HG03025 (cell line): ENCODE measurements around the gene MMP2.

ENCODE experiments used
- ATAC-seq: cut with Tn5 transposase; IDR thresholded peaks from one replicate; pipeline ENCODE4 v1.9.1; 2021; ENCODE audit warnings: mild to moderate bottlenecking, moderate library complexity; ENCODE audit not compliant: unreplicated experiment, low FRiP score

Gene MMP2

DNA sequence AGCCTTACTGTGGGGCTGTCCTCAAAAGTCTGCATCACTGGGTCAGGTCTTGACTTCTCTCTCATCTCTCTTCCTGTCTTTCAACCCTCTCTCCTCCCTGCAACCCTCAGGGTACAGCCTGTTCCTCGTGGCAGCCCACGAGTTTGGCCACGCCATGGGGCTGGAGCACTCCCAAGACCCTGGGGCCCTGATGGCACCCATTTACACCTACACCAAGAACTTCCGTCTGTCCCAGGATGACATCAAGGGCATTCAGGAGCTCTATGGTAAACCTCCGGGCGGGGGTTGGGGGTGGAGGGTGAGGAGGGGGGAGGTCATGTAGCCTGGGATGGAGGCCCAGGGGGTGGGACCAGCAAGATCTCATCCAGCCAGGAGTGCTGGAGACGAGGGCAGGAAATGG, 12.7 kb downstream of the MMP2 start:
- ATAC-seq = no peak

DNA sequence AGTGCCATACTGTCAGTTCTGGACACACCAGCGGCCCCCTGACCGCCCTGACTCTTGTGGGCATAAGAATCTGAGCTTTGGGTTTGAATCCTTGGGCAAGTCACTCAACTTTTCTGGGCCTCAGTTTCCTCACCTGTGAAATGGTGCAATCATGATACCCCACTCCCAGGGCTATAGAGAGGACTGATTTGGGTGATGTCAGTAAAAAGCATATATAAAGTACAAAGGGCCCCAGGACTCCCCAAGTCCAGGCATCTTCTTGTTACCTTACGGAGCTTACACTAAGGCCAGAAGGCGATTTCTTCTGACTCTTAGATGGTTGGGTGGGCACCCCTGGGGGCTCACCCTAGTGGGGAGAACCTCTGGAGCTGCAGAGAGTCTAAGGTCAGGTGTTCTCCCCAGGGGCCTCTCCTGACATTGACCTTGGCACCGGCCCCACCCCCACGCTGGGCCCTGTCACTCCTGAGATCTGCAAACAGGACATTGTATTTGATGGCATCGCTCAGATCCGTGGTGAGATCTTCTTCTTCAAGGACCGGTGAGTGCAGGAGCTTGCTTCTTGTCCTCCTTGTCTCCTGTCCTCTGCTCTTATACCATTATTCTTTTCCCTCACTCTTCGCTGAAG, 13.9 kb downstream of the MMP2 start:
- no peak for ATAC-seq

DNA sequence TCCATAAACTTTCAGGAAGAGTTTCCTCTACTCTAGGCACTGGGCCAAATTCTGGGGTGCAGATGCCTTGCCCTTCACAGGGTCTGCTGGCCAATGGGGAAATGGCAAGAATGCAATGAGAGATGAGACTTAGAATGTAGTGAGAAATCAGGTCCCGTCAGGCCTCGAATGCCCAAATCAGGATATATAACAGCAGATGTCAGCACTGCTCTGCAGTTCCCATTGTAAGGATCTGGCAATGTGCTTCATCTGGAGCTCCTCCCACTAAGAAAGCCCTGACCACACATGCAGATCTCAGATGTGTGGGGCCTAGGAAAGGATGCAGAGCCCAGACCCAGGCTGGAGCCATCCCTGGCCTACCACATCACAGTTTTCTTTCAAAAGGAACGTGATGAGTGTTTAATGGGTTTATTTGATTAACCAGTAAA, 16.0 kb downstream of the MMP2 start:
- ATAC-seq = no peak

DNA sequence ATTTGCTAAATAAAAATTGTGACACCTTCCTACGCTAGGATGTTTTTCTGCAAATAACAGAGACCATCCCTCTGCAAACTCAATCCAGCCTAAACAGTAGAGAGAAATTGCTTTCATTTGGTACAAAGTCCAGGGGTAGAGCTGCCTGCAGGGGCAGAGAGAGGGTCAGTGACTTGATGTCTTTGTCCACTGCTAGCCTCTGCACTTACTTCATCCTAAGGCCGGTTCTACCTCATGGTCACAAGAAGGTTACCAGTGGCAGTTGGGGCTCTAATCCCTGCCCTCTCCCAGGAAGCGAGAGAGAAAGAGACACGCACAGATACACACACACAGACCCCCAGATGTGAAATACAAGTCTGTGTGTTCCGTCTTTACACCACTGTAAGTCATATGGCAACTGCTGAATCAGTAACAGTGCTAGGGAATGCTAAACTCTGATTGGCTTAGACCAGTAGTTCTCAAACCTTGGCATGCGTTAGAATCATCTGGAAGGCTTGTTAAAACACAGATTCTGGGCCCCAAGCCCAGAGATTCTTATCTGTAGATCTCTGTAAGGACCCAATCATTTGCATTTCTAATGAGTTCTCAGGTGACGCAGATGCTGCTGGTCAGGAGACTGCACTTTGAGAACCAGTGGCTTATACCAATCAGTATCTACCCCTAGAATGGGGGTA, 16.8 kb downstream of the MMP2 start:
- no peak for ATAC-seq

DNA sequence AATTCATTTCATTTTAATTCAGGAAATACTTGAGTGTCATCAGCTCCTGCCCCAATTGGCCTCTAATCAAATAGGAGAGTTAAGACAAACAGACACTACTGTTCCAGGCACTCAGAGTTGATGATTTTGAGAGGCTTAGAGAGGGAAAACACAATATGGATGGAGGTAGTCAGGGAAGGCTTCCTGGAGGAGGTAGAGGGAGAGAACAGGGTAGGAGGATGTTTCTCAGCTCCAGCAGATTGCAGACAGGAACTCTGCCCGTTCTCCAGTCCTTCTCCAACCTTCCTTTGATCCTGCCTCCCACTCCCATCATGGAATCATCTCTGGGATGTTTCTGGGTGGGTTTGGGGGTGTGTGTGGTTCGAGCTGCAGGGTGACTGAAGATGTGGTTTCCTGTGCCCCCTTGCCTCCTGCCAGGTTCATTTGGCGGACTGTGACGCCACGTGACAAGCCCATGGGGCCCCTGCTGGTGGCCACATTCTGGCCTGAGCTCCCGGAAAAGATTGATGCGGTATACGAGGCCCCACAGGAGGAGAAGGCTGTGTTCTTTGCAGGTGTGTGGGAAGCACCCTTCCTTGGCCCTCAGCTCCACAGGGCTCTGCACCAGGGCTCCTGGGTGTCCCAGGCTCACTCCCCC, 17.6 kb downstream of the MMP2 start:
- no peak for ATAC-seq

DNA sequence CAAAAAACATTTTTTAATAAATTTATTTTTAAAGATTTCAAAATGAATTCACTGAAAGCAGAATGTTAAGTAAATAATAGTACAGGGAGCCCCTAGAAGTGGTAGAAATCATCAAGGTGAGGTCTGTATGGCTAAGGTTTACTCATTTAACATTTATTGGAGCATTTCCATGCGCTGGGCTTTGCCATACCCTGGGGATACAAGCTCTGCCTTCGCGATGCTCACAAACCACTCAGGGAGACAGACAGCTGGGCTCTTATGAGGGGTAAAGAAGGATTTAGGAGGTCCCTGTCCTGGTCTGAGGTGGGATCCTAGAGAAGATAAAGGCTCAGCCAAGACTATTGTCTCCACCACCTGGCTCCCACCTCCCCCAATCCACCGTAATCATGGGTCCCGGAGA, 18.6 kb downstream of the MMP2 start:
- ATAC-seq = no peak

DNA sequence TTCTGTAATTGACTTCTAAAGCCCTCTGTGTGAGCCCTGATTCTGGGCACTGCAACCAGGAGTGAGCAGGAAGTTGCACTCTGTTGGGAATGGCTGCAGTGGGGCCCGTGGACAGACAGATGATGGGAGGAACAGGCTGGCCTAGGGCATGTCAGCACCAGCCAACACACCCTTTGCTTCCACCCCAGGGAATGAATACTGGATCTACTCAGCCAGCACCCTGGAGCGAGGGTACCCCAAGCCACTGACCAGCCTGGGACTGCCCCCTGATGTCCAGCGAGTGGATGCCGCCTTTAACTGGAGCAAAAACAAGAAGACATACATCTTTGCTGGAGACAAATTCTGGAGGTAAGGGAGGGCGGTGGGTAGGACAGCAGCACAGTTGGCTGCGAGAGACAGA, 19.1 kb downstream of the MMP2 start:
- ATAC-seq = no peak

DNA sequence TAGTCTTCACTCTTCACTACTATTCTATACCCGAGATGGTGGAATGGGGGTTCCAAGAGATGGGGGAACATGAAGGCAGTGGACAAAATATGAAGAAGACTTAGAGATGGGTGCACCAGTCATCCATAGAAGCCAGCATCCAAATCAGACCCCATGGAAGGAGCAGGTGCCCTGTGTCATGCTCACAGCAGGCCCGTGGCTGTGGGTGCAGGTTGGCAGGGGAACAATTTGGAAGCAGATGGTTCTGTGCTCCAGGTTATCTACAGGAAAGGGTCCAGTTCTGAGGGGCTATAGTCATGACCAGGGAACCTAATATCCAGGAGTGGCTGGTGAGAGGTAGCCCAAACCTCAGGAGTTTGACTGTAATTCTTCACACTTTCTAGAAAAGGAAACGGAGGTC, 20.3 kb downstream of the MMP2 start:
- ATAC-seq = no peak

DNA sequence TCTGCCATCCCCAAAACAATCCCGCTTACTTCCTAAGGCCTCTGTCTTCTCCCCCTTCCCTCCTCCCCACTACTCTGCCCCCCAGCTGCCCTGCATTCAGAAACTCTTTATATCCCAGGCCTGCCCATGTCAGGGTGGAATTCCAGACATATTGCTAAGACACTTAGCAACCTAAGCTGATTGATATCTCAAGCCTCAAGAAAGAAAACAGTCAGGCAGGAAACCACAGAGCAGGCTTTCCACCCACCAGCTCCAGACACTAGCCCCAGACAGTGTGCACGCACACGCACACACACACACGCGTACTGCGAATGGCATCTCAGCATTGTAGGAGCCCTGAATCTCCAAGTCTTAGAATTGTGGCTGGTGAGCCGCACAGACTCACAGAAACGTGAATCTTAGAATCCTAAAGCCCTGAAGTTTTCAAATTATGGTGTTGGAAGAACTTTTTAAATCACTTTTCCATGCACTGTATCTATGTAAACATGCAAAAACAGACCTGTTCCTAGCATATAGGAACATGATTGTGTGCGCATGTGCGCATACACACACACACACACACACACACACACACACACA, 21.0 kb downstream of the MMP2 start:
- no peak for ATAC-seq

DNA sequence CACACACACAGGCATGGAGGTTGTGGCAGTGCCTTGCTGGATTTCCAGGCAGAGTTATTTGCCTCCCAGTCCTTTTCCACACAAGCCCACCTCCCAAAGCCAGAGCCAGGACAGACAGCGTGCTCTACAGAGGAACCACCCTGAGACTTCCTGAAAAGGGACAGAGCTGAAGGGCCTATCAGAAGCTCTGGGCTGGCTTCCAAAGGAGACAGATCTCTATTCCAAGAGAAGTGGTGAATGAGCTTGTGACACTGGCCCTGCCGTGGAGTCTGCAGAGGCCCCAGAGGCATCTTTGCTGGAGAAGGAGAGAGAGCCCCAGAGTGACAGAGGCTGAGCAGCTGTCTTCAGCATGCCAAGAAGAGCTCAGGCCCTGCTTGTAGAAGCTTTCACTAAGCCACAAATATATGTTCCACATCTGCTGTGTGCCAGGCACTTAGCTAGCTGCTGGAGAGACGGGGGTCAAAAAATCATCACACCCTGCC, 21.6 kb downstream of the MMP2 start:
- ATAC-seq = no peak

DNA sequence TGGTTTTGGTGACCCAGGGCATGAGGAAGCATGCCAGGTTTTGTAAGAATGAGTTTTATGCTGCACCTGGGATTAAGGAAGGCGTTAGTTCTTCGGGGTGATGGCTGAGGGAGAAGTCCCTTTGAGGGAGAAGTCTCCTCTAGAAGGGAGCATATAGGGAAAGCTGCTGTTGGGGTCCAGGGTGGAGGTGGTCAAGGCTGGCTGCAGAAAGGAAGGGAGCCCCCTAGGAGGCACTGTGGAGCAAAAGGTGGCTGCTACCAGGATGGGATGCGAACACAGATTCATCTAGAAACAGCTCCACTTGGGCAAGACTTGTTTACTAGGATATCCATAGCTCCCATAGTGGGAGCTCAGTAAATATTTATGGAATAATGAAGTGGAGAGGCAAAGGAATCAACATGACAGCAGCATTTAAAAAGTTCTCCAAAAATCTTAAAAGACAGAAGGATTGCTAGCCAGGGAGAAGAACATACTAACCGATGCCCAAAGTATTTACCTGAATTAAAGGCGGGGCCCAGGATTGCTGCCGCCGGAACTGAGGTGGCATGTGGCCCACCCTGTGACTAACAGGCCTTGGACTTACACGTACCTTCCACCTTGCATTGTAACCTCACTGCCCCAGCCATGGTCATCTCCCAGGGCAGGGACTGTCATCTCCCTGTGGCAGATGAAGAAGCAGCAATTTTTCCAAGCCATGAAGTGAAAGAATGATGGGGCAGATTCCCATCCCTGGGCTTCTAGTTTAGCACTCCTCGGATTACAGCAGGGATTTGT, 22.7 kb downstream of the MMP2 start:
- no peak for ATAC-seq

DNA sequence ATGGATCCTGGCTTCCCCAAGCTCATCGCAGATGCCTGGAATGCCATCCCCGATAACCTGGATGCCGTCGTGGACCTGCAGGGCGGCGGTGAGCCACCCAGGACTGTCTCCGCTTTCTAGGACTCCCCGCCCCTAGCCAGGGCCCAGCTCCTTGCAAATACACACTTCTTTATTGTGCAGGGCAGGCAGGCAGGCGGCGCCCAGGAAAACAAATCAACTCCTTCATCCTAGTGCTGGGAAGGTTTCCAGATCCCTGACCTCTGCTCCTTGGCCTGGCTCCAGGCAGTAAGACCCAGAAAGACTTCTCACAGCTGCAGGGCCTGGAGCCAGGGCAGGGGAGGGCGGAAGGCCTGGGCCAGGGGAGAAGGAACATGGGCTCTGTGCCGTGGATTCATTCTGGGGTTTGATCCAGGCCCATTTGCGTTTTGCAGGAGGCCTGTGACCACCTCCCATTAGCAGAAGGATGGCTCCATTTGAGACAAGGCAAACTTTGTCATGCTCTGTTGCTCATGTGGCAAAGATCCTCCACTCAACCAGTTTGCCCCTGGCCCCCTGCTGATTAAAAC, 23.9 kb downstream of the MMP2 start:
- ATAC-seq = no peak

DNA sequence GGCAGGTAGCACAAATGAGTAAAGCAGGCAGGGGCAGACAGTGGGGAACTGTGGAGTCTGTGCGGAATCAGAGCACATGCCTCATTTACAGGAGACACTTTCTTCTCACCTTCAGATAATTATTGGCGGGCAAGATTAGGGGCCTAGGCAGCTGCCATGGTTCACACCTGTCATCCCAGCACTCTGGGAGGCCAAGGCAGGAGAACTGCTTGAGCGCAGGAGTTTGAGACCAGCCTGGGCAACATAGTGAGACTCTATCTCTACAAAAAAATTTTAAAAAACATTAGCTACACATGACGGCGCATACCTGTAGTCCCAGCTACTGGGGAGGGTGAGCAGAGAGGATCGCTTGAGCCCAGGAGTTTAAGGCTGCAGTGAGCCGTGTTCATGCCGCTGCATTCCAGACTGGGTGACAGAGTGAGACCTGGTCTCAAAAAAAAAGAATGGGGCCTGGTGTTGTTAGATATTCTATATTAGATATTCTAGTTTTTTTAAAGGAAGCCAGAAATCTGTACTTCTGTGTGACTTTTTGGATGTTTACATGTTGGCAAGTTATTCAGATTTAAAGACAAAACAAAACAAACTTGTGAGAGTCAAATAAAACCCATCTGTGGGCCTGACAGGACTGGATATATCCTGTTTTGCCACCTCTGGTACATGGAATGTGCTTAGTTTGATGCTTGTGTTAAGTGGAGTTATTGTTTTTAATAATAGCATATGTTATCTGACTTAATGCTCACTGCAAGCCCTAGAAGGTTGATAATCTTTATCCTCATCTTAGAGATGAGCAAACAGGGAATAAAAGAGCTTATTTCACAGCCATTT, 24.9 kb downstream of the MMP2 start:
- ATAC-seq = no peak

DNA sequence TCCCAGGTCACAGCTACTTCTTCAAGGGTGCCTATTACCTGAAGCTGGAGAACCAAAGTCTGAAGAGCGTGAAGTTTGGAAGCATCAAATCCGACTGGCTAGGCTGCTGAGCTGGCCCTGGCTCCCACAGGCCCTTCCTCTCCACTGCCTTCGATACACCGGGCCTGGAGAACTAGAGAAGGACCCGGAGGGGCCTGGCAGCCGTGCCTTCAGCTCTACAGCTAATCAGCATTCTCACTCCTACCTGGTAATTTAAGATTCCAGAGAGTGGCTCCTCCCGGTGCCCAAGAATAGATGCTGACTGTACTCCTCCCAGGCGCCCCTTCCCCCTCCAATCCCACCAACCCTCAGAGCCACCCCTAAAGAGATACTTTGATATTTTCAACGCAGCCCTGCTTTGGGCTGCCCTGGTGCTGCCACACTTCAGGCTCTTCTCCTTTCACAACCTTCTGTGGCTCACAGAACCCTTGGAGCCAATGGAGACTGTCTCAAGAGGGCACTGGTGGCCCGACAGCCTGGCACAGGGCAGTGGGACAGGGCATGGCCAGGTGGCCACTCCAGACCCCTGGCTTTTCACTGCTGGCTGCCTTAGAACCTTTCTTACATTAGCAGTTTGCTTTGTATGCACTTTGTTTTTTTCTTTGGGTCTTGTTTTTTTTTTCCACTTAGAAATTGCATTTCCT, 26.5 kb downstream of the MMP2 start:
- no peak for ATAC-seq

DNA sequence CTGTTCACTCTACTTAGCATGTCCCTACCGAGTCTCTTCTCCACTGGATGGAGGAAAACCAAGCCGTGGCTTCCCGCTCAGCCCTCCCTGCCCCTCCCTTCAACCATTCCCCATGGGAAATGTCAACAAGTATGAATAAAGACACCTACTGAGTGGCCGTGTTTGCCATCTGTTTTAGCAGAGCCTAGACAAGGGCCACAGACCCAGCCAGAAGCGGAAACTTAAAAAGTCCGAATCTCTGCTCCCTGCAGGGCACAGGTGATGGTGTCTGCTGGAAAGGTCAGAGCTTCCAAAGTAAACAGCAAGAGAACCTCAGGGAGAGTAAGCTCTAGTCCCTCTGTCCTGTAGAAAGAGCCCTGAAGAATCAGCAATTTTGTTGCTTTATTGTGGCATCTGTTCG, 27.1 kb downstream of the MMP2 start:
- ATAC-seq = no peak

DNA sequence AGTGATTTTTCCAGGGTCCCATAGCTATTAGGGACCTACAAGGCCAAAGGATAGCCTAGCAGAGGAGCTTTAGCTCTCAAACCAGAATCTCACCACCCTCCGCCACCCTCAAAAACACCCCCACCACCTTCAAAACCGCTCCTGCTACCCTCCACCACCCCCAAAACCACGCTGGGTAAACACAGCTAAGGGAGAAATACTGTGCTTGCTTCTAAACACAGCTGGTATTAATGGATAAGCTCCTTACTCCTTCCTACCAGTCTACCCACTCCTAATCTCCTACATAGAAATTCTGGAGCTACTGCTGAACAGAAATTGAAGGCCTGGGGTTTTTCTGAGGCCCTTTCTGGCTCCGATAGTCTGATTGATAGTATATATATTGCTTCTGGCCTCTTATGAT, 27.7 kb downstream of the MMP2 start:
- ATAC-seq = no peak

DNA sequence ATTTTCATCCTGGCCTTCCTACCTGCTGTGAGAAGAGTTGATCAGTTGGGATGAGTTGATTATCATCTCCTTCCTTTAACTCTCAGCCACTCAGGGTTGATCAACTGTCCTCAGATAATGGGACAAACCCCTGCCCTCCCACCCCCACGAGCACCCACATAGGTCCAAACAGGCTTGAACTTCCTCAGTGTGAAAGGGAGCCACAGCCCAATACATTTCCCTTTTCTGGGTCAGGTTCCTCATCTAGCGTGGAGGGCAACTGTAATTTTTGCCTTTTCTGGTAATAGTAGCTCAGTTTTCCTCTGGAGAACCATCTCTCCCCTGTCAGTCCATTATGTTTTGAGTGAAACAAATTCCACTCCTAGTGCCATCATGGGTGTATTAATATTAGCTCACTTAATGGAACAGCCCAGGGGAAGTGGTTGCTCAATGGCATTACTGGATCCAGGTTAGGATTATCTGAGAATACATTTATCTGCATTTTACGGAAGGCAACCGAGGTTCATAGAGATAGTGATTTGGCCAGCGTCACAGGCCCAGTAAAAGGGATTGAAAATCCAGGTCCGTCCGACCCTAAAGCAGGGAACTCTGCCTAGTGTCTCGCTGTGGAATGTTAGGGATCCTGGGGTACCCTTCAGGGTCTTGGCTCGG, 29.4 kb downstream of the MMP2 start:
- no peak for ATAC-seq
